ENCODE measurements around the gene DCLK3. TPM values are rescaled to one million over a fixed set of nuclear protein-coding genes. Genes with fewer than 3 reads are reported as not detected.

Gene DCLK3
- total and polyA plus RNA-seq, 10 of the 15 experiments (the other 5 are each of a cell fraction or from before 2014, with no cell fraction given) = not detected

GRCh38 chr3:36750737-36751136, 13.6 kb downstream of the DCLK3 start:
- TF ChIP-seq ZNF687 (IDR thresholded peaks at IDR 0.05) = no peak
- H3K27me3 ChIP-seq (replicated peaks in 1 of 2; ENCODE audit: control insufficient read depth in 2 of 2, insufficient read depth in 2 of 2, low read length in 1 of 2) = peaks cover 0 to 4% of the 10 kb centered on the region in 2 experiments; a peak in 2 of 4 replicates
- no peak for FAIRE-seq
- no peak overlapping the region for H3K27ac ChIP-seq (ENCODE audit: control insufficient read depth, insufficient read depth)
- H3K36me3 ChIP-seq (ENCODE audit: control insufficient read depth in 2 of 2, insufficient read depth in 2 of 2, low read length in 1 of 2) = no peaks in the 10 kb centered on the region
- H3K4me3 ChIP-seq = no peak overlapping the region
- DNase-seq (ENCODE audit: low read depth, low spot score) = no peak
- POLR2A ChIA-PET = no interaction called here
- WGBS (ENCODE audit: insufficient coverage, insufficient replicate concordance, low lambda C conversion rate, missing lambda C conversion rate) = 31% methylated on average over 6 of the region's 6 CpGs
- H3K4me2 ChIP-seq (ENCODE audit: control insufficient read depth, insufficient read depth) = no peak overlapping the region
- SMC1A ChIA-PET (ENCODE audit: uncharacterized antibody, unreplicated experiment) = interaction anchor here (0.6 to 0.7 kb wide), 3 partner anchors 31 to 203 kb away, joined by 3 read pairs; no protein-coding TSS in a partner anchor
- H3K79me2 ChIP-seq (ENCODE audit: control insufficient read depth, insufficient read depth, low read length) = no peaks in the 10 kb centered on the region
- in situ Hi-C loops (cut with MboI) = no loop called here
- H4K20me1 ChIP-seq (ENCODE audit: control insufficient read depth, insufficient read depth) = no peaks in the 10 kb centered on the region
- intact Hi-C loops (cut with micrococcal nuclease; ENCODE audit: unreplicated experiment) = no loop called here
- ATAC-seq = no peak
- BruUV-seq (replicated peaks) = no TSS peak
- RAD21 ChIA-PET (ENCODE audit: unreplicated experiment) = no interaction called here
- CTCF ChIA-PET = interaction anchor here (1.4 kb wide), 1 partner anchor 208 kb away, joined by 5 read pairs; no protein-coding TSS in a partner anchor
- no peaks in the 10 kb centered on the region for H3K9me3 ChIP-seq (replicated peaks; ENCODE audit: control insufficient read depth, insufficient read depth, low read length)
- no peak overlapping the region for H2AFZ ChIP-seq (ENCODE audit: control insufficient read depth, low read depth, low read length)
- no peak overlapping the region for H3K9ac ChIP-seq (ENCODE audit: control insufficient read depth, insufficient read depth, low read length)
- no peaks in the 10 kb centered on the region for H3K4me1 ChIP-seq (ENCODE audit: control insufficient read depth, insufficient read depth, low read length)

- intact Hi-C loops (cut with micrococcal nuclease; ENCODE audit: unreplicated experiment) = no loop called here
- ChIA-PET POLR2A (no interaction called here), SMC1A (ENCODE audit: uncharacterized antibody, unreplicated experiment) (interaction anchor here (2.0 kb wide), 1 partner anchor 10 kb away, joined by 6 read pairs; no protein-coding TSS in a partner anchor), CTCF (interaction anchor here (1.6 kb wide), 1 partner anchor 24 kb away, joined by 4 read pairs; no protein-coding TSS in a partner anchor), RAD21 (ENCODE audit: unreplicated experiment) (no interaction called here)
- H3K4me3 ChIP-seq = no peak overlapping the region
- no peaks in the 10 kb centered on the region for H3K79me2 ChIP-seq (ENCODE audit: control insufficient read depth, insufficient read depth, low read length)
- no peak overlapping the region for H3K9ac ChIP-seq (ENCODE audit: control insufficient read depth, insufficient read depth, low read length)
- H2AFZ ChIP-seq (ENCODE audit: control insufficient read depth, low read depth, low read length) = no peak overlapping the region
- no peaks in the 10 kb centered on the region for H4K20me1 ChIP-seq (ENCODE audit: control insufficient read depth, insufficient read depth)
- H3K4me2 ChIP-seq (ENCODE audit: control insufficient read depth, insufficient read depth) = no peak overlapping the region
- DNase-seq (ENCODE audit: low read depth, low spot score) (no peak), FAIRE-seq (no peak), ATAC-seq (no peak)
- H3K36me3 ChIP-seq (ENCODE audit: control insufficient read depth in 2 of 2, insufficient read depth in 2 of 2, low read length in 1 of 2) = no peaks in the 10 kb centered on the region
- WGBS (ENCODE audit: insufficient coverage, insufficient replicate concordance, low lambda C conversion rate, missing lambda C conversion rate) = 29% methylated on average over 6 of the region's 6 CpGs
- H3K9me3 ChIP-seq (replicated peaks; ENCODE audit: control insufficient read depth, insufficient read depth, low read length) = no peaks in the 10 kb centered on the region
- in situ Hi-C loops (cut with MboI) = loop anchor here (25.0 kb wide), 1 partner anchor 1043 kb away; no protein-coding TSS in a partner anchor
- H3K27me3 ChIP-seq (replicated peaks in 1 of 2; ENCODE audit: control insufficient read depth in 2 of 2, insufficient read depth in 2 of 2, low read length in 1 of 2) = peaks cover 1 to 4% of the 10 kb centered on the region in 2 experiments; a peak in 2 of 4 replicates
- H3K4me1 ChIP-seq (ENCODE audit: control insufficient read depth, insufficient read depth, low read length) = no peaks in the 10 kb centered on the region
- H3K27ac ChIP-seq (ENCODE audit: control insufficient read depth, insufficient read depth) = no peak overlapping the region
- BruUV-seq (replicated peaks) = no TSS peak
- TF ChIP-seq TCF3 (IDR thresholded peaks at IDR 0.05; ENCODE audit: borderline replicate concordance, insufficient read depth, low read depth, low read length) = no peak
- no peak for TF ChIP-seq RFX5 (IDR thresholded peaks at IDR 0.05; ENCODE audit: low read depth, low read length)
- no peak for TF ChIP-seq TAF1 (IDR thresholded peaks at IDR 0.05; ENCODE audit: borderline replicate concordance, low read depth, low read length)
- TF ChIP-seq POU2F2 (IDR thresholded peaks at IDR 0.05; ENCODE audit: borderline replicate concordance, low read depth, low read length) = no peak
- TF ChIP-seq ZBTB4 (CRISPR knock-in tag; IDR thresholded peaks at IDR 0.05) = no peak
- no peak for TF ChIP-seq IKZF2 (IDR thresholded peaks at IDR 0.05)
- no peak for TF ChIP-seq SP1 (IDR thresholded peaks at IDR 0.05; ENCODE audit: low read depth, low read length)
- no peak for TF ChIP-seq JUNB (IDR thresholded peaks at IDR 0.05)
- TF ChIP-seq CHD4 (IDR thresholded peaks at IDR 0.05) = no peak
- no peak for TF ChIP-seq KLF5 (IDR thresholded peaks at IDR 0.05; ENCODE audit: partially characterized antibody)
Observed at GRCh38 chr3:36744763-36745162, 19.6 kb downstream of the DCLK3 start.
